Activated CD8-positive, alpha-beta T cell treated with anti-CD3 and anti-CD28 coated beads for 36 hours (primary cell): ENCODE results near the gene LGALS8. TPM values are rescaled to one million over a fixed set of nuclear protein-coding genes. Genes with fewer than 3 reads are reported as not detected.

Source experiments
- ATAC-seq: fragments of 200-7000 bp; cut with Tn5 transposase; one replicate; pipeline ENCODE4 v1.10.0; 2021; ENCODE audit warnings: mild to moderate bottlenecking, moderate library complexity
- CTCF ChIA-PET: fragments of 350-600 bp; sonication (Branson Sonifier 250); formaldehyde crosslinking; loops from one replicate; lab custom pipeline; 2021; ENCODE audit warnings: antibody characterized with exemption; lab: Charles Lee
- POLR2A ChIA-PET: fragments of 350-600 bp; sonication (Branson Sonifier 250); formaldehyde crosslinking; loops from one replicate; lab custom pipeline; 2021; ENCODE audit warnings: antibody characterized with exemption; lab: Charles Lee
- DNase-seq: peaks from one replicate; pipeline ENCODE4 v3.0.0-alpha.2; 2020
- H3K27ac Mint-ChIP-seq: one replicate; pipeline ENCODE4 v1.8.0; 2021; ENCODE audit warnings: mild to moderate bottlenecking, mixed read lengths
- H3K27me3 Mint-ChIP-seq: one replicate; pipeline ENCODE4 v1.8.0; 2021; ENCODE audit warnings: mixed read lengths
- H3K36me3 Mint-ChIP-seq: one replicate; pipeline ENCODE4 v1.8.0; 2021; ENCODE audit warnings: low read depth, mixed read lengths
- H3K4me1 Mint-ChIP-seq: one replicate; pipeline ENCODE4 v1.8.0; 2021; ENCODE audit warnings: low read depth, mixed read lengths
- H3K4me3 Mint-ChIP-seq: one replicate; pipeline ENCODE4 v1.8.0; 2021; ENCODE audit warnings: mild to moderate bottlenecking, moderate library complexity, mixed read lengths
- H3K9me3 Mint-ChIP-seq: one replicate; pipeline ENCODE4 v1.8.0; 2021; ENCODE audit warnings: mixed read lengths
- CTCF ChIP-seq: fragments of 200-600 bp; IDR thresholded peaks from one replicate; pipeline ENCODE4 v1.8.0; 2022; ENCODE audit warnings: antibody characterized with exemption, mild to moderate bottlenecking
- intact Hi-C: fragments of 100-400 bp; cut with micrococcal nuclease; formaldehyde crosslinking; loops from one replicate; pipeline ENCODE4 v1.10.0; 2022
- total RNA-seq, 2 experiments: library from RNA; stranded (reverse); gene quantifications; one replicate each; pipeline ENCODE4 v1.2.3, GENCODE V29; 2021

The LGALS8 gene
- total RNA-seq, 2 experiments from 2014 or later = 87.3 to 89.3 TPM

DNA sequence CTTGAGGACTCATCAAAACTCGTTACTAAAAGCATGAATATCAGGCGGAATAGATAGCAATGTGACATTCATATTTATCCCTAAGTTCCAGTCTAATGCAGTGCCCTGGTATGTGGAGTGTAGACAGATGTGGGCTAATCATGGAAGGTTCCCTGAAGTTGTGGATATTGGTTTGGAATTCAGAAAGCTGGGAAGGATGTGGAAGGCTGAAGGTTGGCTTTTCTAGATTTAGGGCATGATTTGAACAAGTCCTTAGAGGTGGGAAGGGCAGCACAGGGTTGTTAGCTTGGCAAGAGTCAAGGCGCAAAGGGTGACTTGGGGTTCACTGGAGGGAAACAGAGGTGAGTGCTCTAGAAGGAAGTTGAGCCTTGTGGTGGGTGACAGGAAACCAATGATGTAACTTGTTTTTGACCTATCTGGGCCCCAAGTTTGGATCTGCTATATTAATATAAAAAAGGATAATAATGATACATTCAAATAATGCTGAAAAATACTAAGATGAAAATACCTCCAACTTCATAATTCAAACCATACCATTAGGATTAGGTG, 21.9 kb downstream of the LGALS8 start:
- peak; percentile 54 for ATAC-seq
- no peaks in the 10 kb centered on the region for H3K27me3 Mint-ChIP-seq
- H3K4me1 Mint-ChIP-seq = peaks cover 23% of the 10 kb centered on the region
- no peak for DNase-seq
- peak overlapping the region; percentile 84 for H3K27ac Mint-ChIP-seq
- H3K9me3 Mint-ChIP-seq = no peaks in the 10 kb centered on the region
- intact Hi-C loops = no loop called here
- no peak overlapping the region for H3K4me3 Mint-ChIP-seq
- ChIA-PET POLR2A (interaction anchor here (0.6 to 1.0 kb wide), 2 partner anchors 19 to 20 kb away, joined by 3 read pairs; no protein-coding TSS in a partner anchor), CTCF (no interaction called here)
- no peak for TF ChIP-seq CTCF
- H3K36me3 Mint-ChIP-seq = peaks cover 85% of the 10 kb centered on the region

- DNase-seq (no peak), ATAC-seq (no peak)
- ChIA-PET CTCF (no interaction called here), POLR2A (interaction anchor here (1.7 kb wide), 1 partner anchor 11 kb away, joined by 4 read pairs; no protein-coding TSS in a partner anchor)
- intact Hi-C loops = no loop called here
- H3K4me1 Mint-ChIP-seq = peaks cover 23% of the 10 kb centered on the region
- peaks cover 84% of the 10 kb centered on the region for H3K36me3 Mint-ChIP-seq
- peak overlapping the region; percentile 4 for H3K27ac Mint-ChIP-seq
- no peak overlapping the region for H3K4me3 Mint-ChIP-seq
- H3K9me3 Mint-ChIP-seq = no peaks in the 10 kb centered on the region
- no peaks in the 10 kb centered on the region for H3K27me3 Mint-ChIP-seq
- TF ChIP-seq CTCF = no peak
Measured at GRCh38 chr1:236548452-236548851, 24.7 kb downstream of the LGALS8 start.

DNA sequence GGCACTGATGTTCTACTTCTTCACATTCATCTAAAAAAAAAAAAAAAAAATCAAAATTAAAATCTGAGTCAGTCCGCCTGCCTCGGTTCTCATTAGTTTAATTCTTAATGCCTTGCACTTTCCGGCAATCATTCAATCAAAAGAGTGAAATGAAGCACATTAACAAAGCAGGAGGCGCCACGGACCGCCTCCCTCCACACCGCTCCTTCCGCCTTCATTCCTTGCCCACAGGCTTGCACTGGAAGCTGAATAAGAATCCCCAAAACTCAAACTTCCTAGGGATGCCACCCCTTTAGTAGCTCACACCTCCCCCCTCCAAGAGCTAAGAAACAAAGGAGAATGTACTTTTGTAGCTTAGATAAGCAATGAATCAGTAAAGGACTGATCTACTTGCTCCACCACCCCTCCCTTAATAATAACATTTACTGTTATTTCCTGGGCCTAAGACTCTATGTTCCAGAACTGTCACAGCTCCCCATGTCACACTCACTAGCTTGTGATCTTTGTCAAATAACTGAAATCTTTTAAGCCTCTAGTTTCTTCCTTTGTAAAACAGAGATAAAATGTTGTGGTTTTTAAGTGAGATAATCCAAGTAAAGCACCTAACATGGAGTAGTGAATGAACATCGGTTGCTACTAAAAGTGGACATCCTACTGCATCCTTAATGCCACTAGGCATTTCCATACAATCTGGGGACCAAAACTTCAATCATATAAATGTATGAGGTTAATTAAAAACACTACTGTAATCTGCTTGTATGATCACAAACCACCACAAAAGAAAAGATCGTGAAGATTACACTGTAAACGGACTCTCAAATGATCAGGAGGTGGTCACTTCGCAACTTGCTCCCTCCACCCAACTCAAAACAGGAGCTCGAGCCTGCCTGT, 27.4 kb downstream of the LGALS8 start:
- no peak for TF ChIP-seq CTCF
- Mint-ChIP-seq H3K4me1 (peaks cover 9% of the 10 kb centered on the region), H3K36me3 (peaks cover 70% of the 10 kb centered on the region), H3K27ac (peak overlapping the region; percentile 36), H3K9me3 (no peaks in the 10 kb centered on the region), H3K4me3 (no peak overlapping the region), H3K27me3 (no peaks in the 10 kb centered on the region)
- intact Hi-C loops = no loop called here
- ChIA-PET POLR2A (no interaction called here), CTCF (no interaction called here)
- ATAC-seq (no peak), DNase-seq (no peak)

DNA sequence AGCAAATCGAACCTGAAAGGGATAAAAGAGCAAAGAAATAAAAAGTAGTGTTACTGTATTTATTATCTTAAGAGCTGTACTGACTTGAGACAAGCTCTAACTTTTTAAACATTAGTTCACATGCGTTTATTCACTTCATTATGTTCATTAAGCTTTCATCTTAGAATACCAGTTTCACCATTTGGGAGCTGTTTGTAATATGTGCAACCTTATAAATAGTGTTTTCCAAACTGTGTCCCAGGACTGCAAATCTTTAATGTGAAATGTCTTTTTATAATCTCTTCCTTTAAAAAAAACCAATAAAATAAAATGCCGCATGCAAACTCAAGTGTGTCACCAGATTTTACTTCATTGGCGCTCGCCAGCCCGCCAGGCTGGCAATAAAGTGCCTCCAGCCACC, 28.3 kb downstream of the LGALS8 start:
- ChIA-PET CTCF (no interaction called here), POLR2A (no interaction called here)
- ATAC-seq (no peak), DNase-seq (no peak)
- H3K36me3 Mint-ChIP-seq = peaks cover 70% of the 10 kb centered on the region
- no peaks in the 10 kb centered on the region for H3K9me3 Mint-ChIP-seq
- H3K27ac Mint-ChIP-seq = no peak overlapping the region
- H3K4me1 Mint-ChIP-seq = peaks cover 2% of the 10 kb centered on the region
- intact Hi-C loops = no loop called here
- no peaks in the 10 kb centered on the region for H3K27me3 Mint-ChIP-seq
- H3K4me3 Mint-ChIP-seq = no peak overlapping the region
- TF ChIP-seq CTCF = no peak

DNA sequence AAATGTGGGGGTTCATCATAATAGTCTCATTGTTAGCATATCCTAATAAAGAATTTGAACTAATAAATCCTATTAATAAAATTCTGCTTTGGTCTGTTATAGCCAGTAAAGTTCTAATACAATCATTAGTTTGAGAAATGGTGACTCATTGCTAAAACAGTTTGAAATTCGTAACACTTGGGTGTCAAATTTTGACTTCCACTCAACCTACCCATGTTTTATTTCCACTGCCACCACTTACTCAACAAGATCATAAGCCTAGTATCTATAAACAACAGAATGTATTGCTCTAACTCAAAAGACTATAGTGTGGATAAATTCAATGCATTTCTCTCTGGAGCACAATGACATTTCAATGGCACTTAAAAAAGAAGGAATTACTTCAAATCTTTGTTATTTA, 29.1 kb downstream of the LGALS8 start:
- Mint-ChIP-seq H3K4me1 (no peaks in the 10 kb centered on the region), H3K4me3 (no peak overlapping the region), H3K27ac (peak overlapping the region; percentile 17), H3K9me3 (no peaks in the 10 kb centered on the region), H3K36me3 (peaks cover 67% of the 10 kb centered on the region), H3K27me3 (no peaks in the 10 kb centered on the region)
- intact Hi-C loops = no loop called here
- DNase-seq (no peak), ATAC-seq (no peak)
- CTCF ChIA-PET = no interaction called here
- POLR2A ChIA-PET = no interaction called here
- no peak for TF ChIP-seq CTCF
